GM23338 (cell line): ENCODE measurements around the gene SPRR2B. TPM values are rescaled to one million over a fixed set of nuclear protein-coding genes. Genes with fewer than 3 reads are reported as not detected.

Source experiments
- ATAC-seq: fragments of 200-7000 bp; cut with Tn5 transposase; 3 replicates; pipeline ENCODE4 v1.9.1; 2020
- DNase-seq: peaks from one replicate; pipeline ENCODE4 v3.0.0-alpha.2; 2015; ENCODE audit warnings: low spot score
- H2AFZ ChIP-seq: fragments of 200-600 bp; sonication (generic); 2 replicates; pipeline ENCODE4 v1.8.0; 2016; ENCODE audit warnings: antibody characterized with exemption, mild to moderate bottlenecking, moderate library complexity
- H3F3A ChIP-seq: fragments of 200-600 bp; sonication (generic); replicated peaks from 2 replicates; pipeline ENCODE4 v1.8.0; 2017; ENCODE audit warnings: antibody characterized with exemption, mixed run types, low read depth
- H3K27ac ChIP-seq: fragments of 200-600 bp; sonication (generic); 2 replicates; pipeline ENCODE4 v1.6.1; 2016; ENCODE audit warnings: low read depth
- H3K27me3 ChIP-seq: fragments of 200-600 bp; sonication (generic); 2 replicates; pipeline ENCODE4 v1.8.0; 2016; ENCODE audit warnings: mild to moderate bottlenecking, mixed run types, moderate library complexity; ENCODE audit not compliant: insufficient read depth
- H3K36me3 ChIP-seq: fragments of 200-600 bp; sonication (generic); 2 replicates; pipeline ENCODE4 v1.8.0; 2016; ENCODE audit warnings: mild to moderate bottlenecking; ENCODE audit not compliant: insufficient read depth
- H3K4me1 ChIP-seq: fragments of 200-600 bp; sonication (generic); 2 replicates; pipeline ENCODE4 v1.8.0; 2016; ENCODE audit warnings: mild to moderate bottlenecking, moderate library complexity; ENCODE audit not compliant: insufficient read depth
- H3K4me2 ChIP-seq: fragments of 200-600 bp; sonication (generic); 2 replicates; pipeline ENCODE4 v1.7.1; 2017; ENCODE audit warnings: mixed run types
- H3K4me3 ChIP-seq: fragments of 200-600 bp; sonication (generic); 2 replicates; pipeline ENCODE4 v1.6.1; 2016; ENCODE audit warnings: mixed run types
- H3K79me2 ChIP-seq: fragments of 200-600 bp; sonication (generic); replicated peaks from 2 replicates; pipeline ENCODE4 v1.8.0; 2017; ENCODE audit warnings: mild to moderate bottlenecking; ENCODE audit not compliant: insufficient read depth
- H3K9me2 ChIP-seq: fragments of 200-600 bp; sonication (generic); 2 replicates; pipeline ENCODE4 v1.8.0; 2017; ENCODE audit not compliant: insufficient read depth
- H4K20me1 ChIP-seq: fragments of 200-600 bp; sonication (generic); replicated peaks from 2 replicates; pipeline ENCODE4 v1.8.0; 2017; ENCODE audit warnings: mild to moderate bottlenecking; ENCODE audit not compliant: insufficient read depth
- H3K27ac Mint-ChIP-seq: 2 replicates; pipeline ENCODE4 v1.8.0; 2020; ENCODE audit warnings: inconsistent platforms, mild to moderate bottlenecking, moderate library complexity, mixed read lengths
- H3K27me3 Mint-ChIP-seq: 3 replicates; pipeline ENCODE4 v1.8.0; 2022; ENCODE audit warnings: low read depth, mild to moderate bottlenecking, moderate library complexity, mixed read lengths, inconsistent platforms; ENCODE audit not compliant: insufficient read depth, poor library complexity
- H3K36me3 Mint-ChIP-seq: 3 replicates; pipeline ENCODE4 v1.8.0; 2021; ENCODE audit warnings: low read depth, mild to moderate bottlenecking, inconsistent platforms, moderate library complexity, mixed read lengths
- H3K4me1 Mint-ChIP-seq: 3 replicates; pipeline ENCODE4 v1.8.0; 2020; ENCODE audit warnings: mild to moderate bottlenecking, inconsistent platforms, mixed read lengths
- H3K4me3 Mint-ChIP-seq: 3 replicates; pipeline ENCODE4 v1.8.0; 2021; ENCODE audit warnings: moderate library complexity, mild to moderate bottlenecking, inconsistent platforms, mixed read lengths
- H3K9me3 Mint-ChIP-seq: 3 replicates; pipeline ENCODE4 v1.8.0; 2020; ENCODE audit warnings: moderate library complexity, mild to moderate bottlenecking, inconsistent platforms, mixed read lengths
- CREB1 ChIP-seq: fragments of 250-450 bp; sonication (Bioruptor Pico); IDR thresholded peaks from 2 replicates; pipeline ENCODE4 v1.5.0; 2020; ENCODE audit warnings: low read depth, mild to moderate bottlenecking, moderate library complexity
- CTCF ChIP-seq, 2 experiments: fragments of 200-600 bp in 1 of 2; sonication (generic) in 1 of 2; conservative IDR thresholded peaks; 2 replicates each; pipeline versions ENCODE4 v1.5.1 to v1.6.1; 2016 to 2017; ENCODE audit warnings: antibody characterized with exemption in 2 of 2, low read depth in 2 of 2, mild to moderate bottlenecking in 2 of 2, moderate library complexity in 1 of 2
- ETS1 ChIP-seq: IDR thresholded peaks from 2 replicates; pipeline ENCODE4 v1.6.1; 2016; ENCODE audit warnings: antibody characterized with exemption
- EZH2 ChIP-seq: fragments of 200-600 bp; sonication (generic); IDR thresholded peaks from one replicate; pipeline ENCODE4 v1.8.0; 2017; ENCODE audit warnings: antibody characterized with exemption, mild to moderate bottlenecking, low read depth; ENCODE audit not compliant: unreplicated experiment
- EZH2phosphoT487 ChIP-seq: fragments of 200-600 bp; sonication (generic); IDR thresholded peaks from one replicate; pipeline ENCODE4 v1.8.1; 2018; ENCODE audit warnings: antibody characterized with exemption; ENCODE audit not compliant: unreplicated experiment
- JUNB ChIP-seq: IDR thresholded peaks from one replicate; pipeline ENCODE4 v1.6.1; 2016; ENCODE audit warnings: antibody characterized with exemption; ENCODE audit not compliant: unreplicated experiment
- NANOG ChIP-seq: IDR thresholded peaks from 2 replicates; pipeline ENCODE4 v1.6.1; 2016; ENCODE audit warnings: antibody characterized with exemption, borderline replicate concordance
- POLR2AphosphoS5 ChIP-seq: IDR thresholded peaks from 2 replicates; pipeline ENCODE4 v1.6.1; 2016; ENCODE audit warnings: antibody characterized with exemption, low read depth
- REST ChIP-seq: IDR thresholded peaks from one replicate; pipeline ENCODE4 v1.6.1; 2018; ENCODE audit warnings: antibody characterized with exemption; ENCODE audit not compliant: unreplicated experiment
- STAT1 ChIP-seq: IDR thresholded peaks from one replicate; pipeline ENCODE4 v1.6.1; 2016; ENCODE audit warnings: antibody characterized with exemption; ENCODE audit not compliant: unreplicated experiment
- ZNF114 ChIP-seq: fragments of 250-450 bp; sonication (Bioruptor Pico); IDR thresholded peaks from 2 replicates; pipeline ENCODE4 v1.5.0; 2020; ENCODE audit warnings: mild to moderate bottlenecking, moderate library complexity
- ZNF331 ChIP-seq: fragments of 250-450 bp; sonication (Bioruptor Pico); IDR thresholded peaks from 2 replicates; pipeline ENCODE4 v1.5.0; 2020; ENCODE audit warnings: low read depth, mild to moderate bottlenecking, moderate library complexity
- ZNF462 ChIP-seq: fragments of 250-450 bp; sonication (Bioruptor Pico); IDR thresholded peaks from 2 replicates; pipeline ENCODE4 v1.5.0; 2020; ENCODE audit warnings: mild to moderate bottlenecking, moderate library complexity
- polyA plus RNA-seq: library from polyadenylated mRNA; unstranded; fragments of >200 nt; fragmentation: Nextera tagmentation; extraction: Ambion mirVana; gene quantifications from 2 replicates; pipeline ENCODE4 v1.2.1, GENCODE V29; 2016
- total RNA-seq: library from RNA; depleted of rRNA; stranded (reverse); fragments of >200 nt; shearing (Covaris generic); gene quantifications from 2 replicates; pipeline ENCODE4 v1.2.3, GENCODE V29; 2014

SPRR2B gene
- total and polyA plus RNA-seq, 2 experiments from 2014 or later: not detected

- Histone ChIP-seq H2AFZ (no peak overlapping the region), H3K4me1 (peaks cover 15% of the 10 kb centered on the region), H3K27ac (no peak overlapping the region), H3K36me3 (no peaks in the 10 kb centered on the region), H3F3A (no peaks in the 10 kb centered on the region), H4K20me1 (no peaks in the 10 kb centered on the region), H3K79me2 (no peaks in the 10 kb centered on the region), H3K27me3 (no peaks in the 10 kb centered on the region), H3K9me2 (peaks cover 4% of the 10 kb centered on the region; the same call in 1 of the 2 replicates), H3K4me2 (no peak overlapping the region), H3K4me3 (no peak overlapping the region)
- Mint-ChIP-seq H3K27ac (no peak overlapping the region), H3K36me3 (no peaks in the 10 kb centered on the region), H3K4me3 (no peak overlapping the region), H3K27me3 (peaks cover 6% of the 10 kb centered on the region), H3K4me1 (peaks cover 22% of the 10 kb centered on the region), H3K9me3 (peaks cover 1% of the 10 kb centered on the region; the same call in 2 of the 3 replicates)
- ATAC-seq (no peak), DNase-seq (no peak)
- TF ChIP-seq ZNF331 (CRISPR knock-in tag): no peak
- no peak for TF ChIP-seq EZH2
- TF ChIP-seq POLR2AphosphoS5: no peak
- no peak for TF ChIP-seq STAT1
- no peak for TF ChIP-seq CTCF (conservative IDR thresholded peaks at IDR 0.05; ENCODE audit: low read depth in 2 of 2)
- TF ChIP-seq ZNF114: no peak
- no peak for TF ChIP-seq JUNB
- TF ChIP-seq EZH2phosphoT487: no peak
- no peak for TF ChIP-seq NANOG
- no peak for TF ChIP-seq ZNF462 (CRISPR knock-in tag)
- TF ChIP-seq REST: no peak
- no peak for TF ChIP-seq CREB1 (CRISPR knock-in tag)
- TF ChIP-seq ETS1: no peak
Measured at GRCh38 chr1:153024413-153024812, 47.0 kb downstream of the SPRR2B start.
